Endothelial cell of umbilical vein (primary cell): ENCODE results near the gene TXNL4B. TPM values are rescaled to one million over a fixed set of nuclear protein-coding genes. Genes with fewer than 3 reads are reported as not detected.
A peak's percentile ranks its signal among the peaks of the same experiment; 100 is the strongest.

Source experiments
- BruUV-seq: library from RNA; stranded (reverse); fragments of 400-500 nt; replicated peaks from 2 replicates; lab custom pipeline; 2021; lab: Mats Ljungman, UMichigan
- CTCF ChIA-PET: fragments of 300-600, 350-600 bp; sonication (Branson Sonifier 250); formaldehyde crosslinking; loops from one replicate; lab custom pipeline; 2021; ENCODE audit warnings: antibody characterized with exemption, inconsistent platforms; lab: Charles Lee
- POLR2A ChIA-PET: fragments of 300-600, 350-600 bp; sonication (Branson Sonifier 250); formaldehyde crosslinking; loops from one replicate; lab custom pipeline; 2021; ENCODE audit warnings: antibody characterized with exemption, inconsistent platforms; lab: Charles Lee
- DNase-seq: peaks from one replicate; pipeline ENCODE4 v3.0.0-alpha.2; 2011; ENCODE audit warnings: low read depth, low spot score
- FAIRE-seq: peaks from 2 replicates; lab custom pipeline; 2011; peaks lifted over from hg19 to GRCh38; lab: Jason Lieb, UNC
- H2AFZ ChIP-seq: 2 replicates; pipeline ENCODE4 v1.6.0; 2012; ENCODE audit warnings: low read depth, low read length, control low read depth, inconsistent platforms
- H3K27ac ChIP-seq: 2 replicates; pipeline ENCODE4 v1.5.1; 2011; ENCODE audit warnings: low read depth, mild to moderate bottlenecking, control low read depth, low read length, moderate library complexity; ENCODE audit not compliant: insufficient read depth
- H3K27me3 ChIP-seq, 2 experiments: 2 replicates each; pipeline versions ENCODE4 v1.6.0 to v1.6.1; 2011; ENCODE audit warnings: low read length in 2 of 2, mixed read lengths in 1 of 2; ENCODE audit not compliant: control insufficient read depth in 2 of 2, insufficient read depth in 2 of 2
- H3K36me3 ChIP-seq, 2 experiments: 2 replicates in 1 of 2; 3 replicates in 1 of 2; pipeline ENCODE4 v1.5.1; 2011; ENCODE audit warnings: low read length in 2 of 2, mild to moderate bottlenecking in 1 of 2, moderate library complexity in 1 of 2; ENCODE audit not compliant: control insufficient read depth in 2 of 2, insufficient read depth in 2 of 2; ENCODE audit errors: extremely low read depth in 1 of 2
- H3K4me1 ChIP-seq: 3 replicates; pipeline ENCODE4 v1.5.1; 2011; ENCODE audit warnings: mild to moderate bottlenecking, low read length; ENCODE audit not compliant: control insufficient read depth, insufficient read depth; ENCODE audit errors: extremely low read depth
- H3K4me2 ChIP-seq: 2 replicates; pipeline ENCODE4 v1.6.1; 2011; ENCODE audit warnings: low read length, control low read depth, mixed read lengths; ENCODE audit not compliant: insufficient read depth
- H3K4me3 ChIP-seq, 3 experiments: fragments of 200-600 bp in 1 of 3; sonication (generic), shearing (Covaris generic) in 1 of 3; replicated peaks in 1 of 3; 2 replicates each; pipeline ENCODE4 v1.5.1; 2011 to 2016; ENCODE audit warnings: control low read depth in 3 of 3, low read length in 3 of 3, mild to moderate bottlenecking in 2 of 3, inconsistent platforms in 1 of 3, low read depth in 1 of 3, moderate library complexity in 1 of 3; ENCODE audit not compliant: insufficient read depth in 1 of 3
- H3K79me2 ChIP-seq: 2 replicates; pipeline ENCODE4 v1.6.0; 2012; ENCODE audit warnings: low read length, inconsistent platforms; ENCODE audit not compliant: control insufficient read depth, insufficient read depth
- H3K9ac ChIP-seq: replicated peaks from 2 replicates; pipeline ENCODE3; 2011; ENCODE audit warnings: low read length, control low read depth; ENCODE audit not compliant: insufficient read depth; ENCODE audit errors: extremely low read depth
- H3K9me1 ChIP-seq: replicated peaks from 3 replicates; pipeline ENCODE4 v1.6.0; 2011; ENCODE audit warnings: mild to moderate bottlenecking, low read length; ENCODE audit not compliant: control insufficient read depth, insufficient read depth; ENCODE audit errors: extremely low read depth
- H3K9me3 ChIP-seq: replicated peaks from 2 replicates; pipeline ENCODE4 v1.5.1; 2012; ENCODE audit warnings: low read length, inconsistent platforms; ENCODE audit not compliant: control insufficient read depth, insufficient read depth
- H4K20me1 ChIP-seq: replicated peaks from 2 replicates; pipeline ENCODE3; 2011; ENCODE audit warnings: mild to moderate bottlenecking, low read length; ENCODE audit not compliant: control insufficient read depth, insufficient read depth; ENCODE audit errors: extremely low read depth
- CTCF ChIP-seq, 2 donors: IDR thresholded peaks; 1 replicate in 1 of 2; 2 replicates in 1 of 2; pipeline ENCODE4 v1.5.1; 2011; ENCODE audit warnings: low read length in 2 of 2, mild to moderate bottlenecking in 2 of 2, moderate library complexity in 2 of 2, control low read depth in 1 of 2, inconsistent platforms in 1 of 2, low read depth in 1 of 2; ENCODE audit not compliant: insufficient read depth in 1 of 2; ENCODE audit errors: extremely low read depth in 1 of 2
- EZH2 ChIP-seq: IDR thresholded peaks from 2 replicates; pipeline ENCODE4 v1.6.1; 2012; ENCODE audit warnings: borderline replicate concordance, low read depth, mild to moderate bottlenecking, moderate library complexity, low read length, inconsistent platforms; ENCODE audit not compliant: severe bottlenecking
- FOS ChIP-seq: IDR thresholded peaks from 2 replicates; pipeline ENCODE4 v1.6.1; 2011; ENCODE audit warnings: mild to moderate bottlenecking, low read length, moderate library complexity, borderline replicate concordance; ENCODE audit not compliant: insufficient read depth
- GATA2 ChIP-seq: IDR thresholded peaks from 2 replicates; pipeline ENCODE4 v1.7.0; 2011; ENCODE audit warnings: low read depth, mild to moderate bottlenecking, moderate library complexity, mixed read lengths, low read length; ENCODE audit not compliant: insufficient read length, insufficient read depth
- JUN ChIP-seq: IDR thresholded peaks from 2 replicates; pipeline ENCODE4 v1.6.1; 2011; ENCODE audit warnings: borderline replicate concordance, low read depth; ENCODE audit not compliant: insufficient read length, insufficient read depth
- MAX ChIP-seq: IDR thresholded peaks from 2 replicates; pipeline ENCODE4 v1.6.1; 2011; ENCODE audit not compliant: insufficient read depth, insufficient read length
- MYC ChIP-seq: IDR thresholded peaks from one replicate; pipeline ENCODE4 v1.6.1; 2011; ENCODE audit warnings: mild to moderate bottlenecking, low read depth, low read length
- POLR2A ChIP-seq: IDR thresholded peaks from 2 replicates; pipeline ENCODE4 v1.6.1; 2012; ENCODE audit warnings: low read depth, mild to moderate bottlenecking, control low read depth, low read length
- POLR2AphosphoS5 ChIP-seq: IDR thresholded peaks from 2 replicates; pipeline ENCODE4 v1.6.1; 2012; ENCODE audit warnings: low read depth, mild to moderate bottlenecking, control low read depth, low read length, moderate library complexity; ENCODE audit not compliant: insufficient read depth
- dilution Hi-C: fragments of 300-500 bp; cut with MboI; formaldehyde crosslinking; loops from one replicate; pipeline ENCODE4 v1.15.0; 2019; ENCODE audit warnings: low sequenced_read_pairs; ENCODE audit not compliant: extremely low pct_ligation_motif_present
- intact Hi-C: fragments of 100-400 bp; cut with micrococcal nuclease; formaldehyde crosslinking; loops from one replicate; pipeline ENCODE4 v1.10.0; 2022
- polyA plus RNA-seq, 4 experiments: library from polyadenylated mRNA; depleted of rRNA in 3 of 4; stranded (reverse) in 3 of 4; unstranded in 1 of 4; fragments of >200 nt; gene quantifications; 2 replicates each; pipeline versions ENCODE4 v1.2.1 to v1.2.3, GENCODE V29; 2011 to 2012; ENCODE audit warnings: missing spikeins in 1 of 4
- total RNA-seq: library from RNA; stranded (reverse); gene quantifications from 2 replicates; pipeline ENCODE4 v1.2.3, GENCODE V29; 2021

TXNL4B gene
- total and polyA plus RNA-seq, 2 donors (not counting 3 experiments of a cell fraction or from before 2014, with no cell fraction given), result 10.0 to 12.7 TPM

GRCh38 chr16:72072514-72073342, 20.7 kb downstream of the TXNL4B start:
- BruUV-seq, result no TSS peak
- dilution Hi-C loops (no loop called here), intact Hi-C loops (no loop called here)
- POLR2A ChIA-PET, result no interaction called here
- no peaks in the 10 kb centered on the region for H3K4me1 ChIP-seq
- DNase-seq (peak; percentile 72), FAIRE-seq (peak; percentile 18)
- no peak overlapping the region for H3K27ac ChIP-seq
- H3K9me3 ChIP-seq, result no peaks in the 10 kb centered on the region
- H3K79me2 ChIP-seq, result no peaks in the 10 kb centered on the region
- no peaks in the 10 kb centered on the region for H3K36me3 ChIP-seq
- no peak overlapping the region for H3K4me2 ChIP-seq
- no peak overlapping the region for H3K4me3 ChIP-seq
- TF ChIP-seq POLR2AphosphoS5, result no peak
- TF ChIP-seq GATA2, result no peak
- no peak for TF ChIP-seq POLR2A
- no peak for TF ChIP-seq JUN
- no peak for TF ChIP-seq MYC
- TF ChIP-seq CTCF (IDR thresholded peaks at IDR 0.05; ENCODE audit: extremely low read depth in 1 of 2, insufficient read depth in 1 of 2, low read depth in 1 of 2, low read length in 2 of 2), result no peak
- TF ChIP-seq FOS, result no peak
- no peak for TF ChIP-seq EZH2
- no peak for TF ChIP-seq MAX
- H4K20me1 ChIP-seq, result no peaks in the 10 kb centered on the region
- CTCF ChIA-PET, result interaction anchor here (1.4 kb wide), 1 partner anchor 22 kb away, joined by 4 read pairs; no protein-coding TSS in a partner anchor
- H2AFZ ChIP-seq, result no peak overlapping the region
- no peaks in the 10 kb centered on the region for H3K9me1 ChIP-seq
- H3K9ac ChIP-seq, result no peak overlapping the region
- H3K27me3 ChIP-seq, result no peaks in the 10 kb centered on the region
